H1 (cell line): ENCODE data around the gene ZNF284. TPM values are rescaled to one million over a fixed set of nuclear protein-coding genes. Genes with fewer than 3 reads are reported as not detected.

Source experiments
- CTCF ChIA-PET: fragments of 300-600 bp; sonication (Branson Sonifier 250); formaldehyde crosslinking; loops from one replicate; lab custom pipeline; 2021; ENCODE audit not compliant: partially characterized antibody; lab: Charles Lee
- POLR2A ChIA-PET: fragments of 300-600 bp; sonication (Branson Sonifier 250); formaldehyde crosslinking; loops from one replicate; lab custom pipeline; 2021; ENCODE audit warnings: inconsistent platforms; ENCODE audit not compliant: partially characterized antibody; lab: Charles Lee
- DNase-seq, 2 experiments: peaks; one replicate each; pipeline versions ENCODE4 v3.0.0 to v3.0.0-alpha.2; 2010 to 2022; ENCODE audit warnings: low spot score in 2 of 2, low read depth in 1 of 2, mixed read lengths in 1 of 2
- FAIRE-seq: peaks from 2 replicates; lab custom pipeline; 2011; peaks lifted over from hg19 to GRCh38; lab: Jason Lieb, UNC
- H2AFZ ChIP-seq: 2 replicates; pipeline ENCODE4 v1.8.1; 2012; ENCODE audit warnings: low read length, inconsistent platforms
- H2AK5ac ChIP-seq: 2 replicates; pipeline ENCODE4 v1.6.1; 2013; ENCODE audit warnings: low read depth, low read length
- H2BK120ac ChIP-seq: replicated peaks from 2 replicates; pipeline ENCODE3; 2013; ENCODE audit warnings: low read depth, low read length, inconsistent platforms
- H2BK12ac ChIP-seq: 2 replicates; pipeline ENCODE4 v1.6.1; 2013; ENCODE audit warnings: low read depth, low read length
- H2BK15ac ChIP-seq: 2 replicates; pipeline ENCODE4 v1.6.1; 2013; ENCODE audit warnings: low read length
- H2BK20ac ChIP-seq: 2 replicates; pipeline ENCODE4 v1.6.1; 2013; ENCODE audit warnings: low read length
- H2BK5ac ChIP-seq: 2 replicates; pipeline ENCODE4 v1.6.1; 2013; ENCODE audit warnings: low read depth, low read length
- H3K14ac ChIP-seq: 2 replicates; pipeline ENCODE4 v1.6.1; 2013; ENCODE audit warnings: inconsistent platforms; ENCODE audit not compliant: insufficient read length
- H3K18ac ChIP-seq: 2 replicates; pipeline ENCODE4 v1.6.1; 2013; ENCODE audit warnings: low read length; ENCODE audit errors: extremely low read depth
- H3K23ac ChIP-seq: 2 replicates; pipeline ENCODE4 v1.6.1; 2013; ENCODE audit warnings: inconsistent platforms; ENCODE audit not compliant: insufficient read length
- H3K23me2 ChIP-seq: 2 replicates; pipeline ENCODE4 v1.6.1; 2013; ENCODE audit warnings: low read depth, low read length
- H3K27ac ChIP-seq: 2 replicates; pipeline ENCODE4 v1.6.1; 2011; ENCODE audit warnings: low read depth, low read length, inconsistent platforms
- H3K27me3 ChIP-seq, 4 experiments: replicated peaks in 1 of 4; 1 replicate in 1 of 4; 2 replicates in 3 of 4; pipeline versions ENCODE4 v1.6.1 to v1.8.1; 2011 to 2013; ENCODE audit warnings: low read length in 3 of 4, mild to moderate bottlenecking in 3 of 4, inconsistent platforms in 2 of 4, mixed read lengths in 2 of 4, moderate library complexity in 1 of 4; ENCODE audit not compliant: control insufficient read depth in 3 of 4, insufficient read depth in 3 of 4; ENCODE audit errors: extremely low read depth in 1 of 4
- H3K36me3 ChIP-seq, 4 experiments: 2 replicates each; pipeline versions ENCODE4 v1.6.1 to v1.8.1; 2011 to 2013; ENCODE audit warnings: mild to moderate bottlenecking in 4 of 4, low read length in 3 of 4, moderate library complexity in 2 of 4, control low read depth in 1 of 4, inconsistent platforms in 1 of 4; ENCODE audit not compliant: insufficient read depth in 4 of 4, control insufficient read depth in 2 of 4
- H3K4ac ChIP-seq: replicated peaks from 2 replicates; pipeline ENCODE3; 2013; ENCODE audit warnings: low read length, low read depth, mixed read lengths, inconsistent platforms; ENCODE audit not compliant: insufficient read length
- H3K4me1 ChIP-seq, 4 experiments: replicated peaks in 1 of 4; 1 replicate in 1 of 4; 2 replicates in 3 of 4; pipeline versions ENCODE4 v1.6.1 to v1.8.1; 2011 to 2013; ENCODE audit warnings: low read length in 3 of 4, inconsistent platforms in 2 of 4, mixed read lengths in 1 of 4; ENCODE audit not compliant: insufficient read depth in 4 of 4, control insufficient read depth in 3 of 4
- H3K4me2 ChIP-seq, 2 experiments: 2 replicates each; pipeline versions ENCODE4 v1.6.1 to v1.8.1; 2011 to 2013; ENCODE audit warnings: low read depth in 2 of 2, low read length in 2 of 2, control low read depth in 1 of 2, inconsistent platforms in 1 of 2, mild to moderate bottlenecking in 1 of 2; ENCODE audit not compliant: insufficient read depth in 1 of 2
- H3K4me3 ChIP-seq, 4 experiments: fragments of 200-600, 300-600 bp in 1 of 4; sonication (generic), shearing (Covaris generic), sonication (Bioruptor Twin) in 1 of 4; 2 replicates each; pipeline versions ENCODE4 v1.5.1 to v1.8.1; 2011 to 2016; ENCODE audit warnings: low read length in 4 of 4, low read depth in 3 of 4, control low read depth in 2 of 4, inconsistent platforms in 2 of 4, mild to moderate bottlenecking in 2 of 4, mixed read lengths in 1 of 4, moderate library complexity in 1 of 4; ENCODE audit not compliant: insufficient read depth in 2 of 4; ENCODE audit errors: extremely low read depth in 1 of 4
- H3K56ac ChIP-seq: replicated peaks from 2 replicates; pipeline ENCODE3; 2013; ENCODE audit warnings: low read depth, mild to moderate bottlenecking, mixed read lengths, low read length, inconsistent platforms; ENCODE audit not compliant: insufficient read length
- H3K79me1 ChIP-seq: 2 replicates; pipeline ENCODE4 v1.6.1; 2013; ENCODE audit warnings: low read depth, low read length, control low read depth
- H3K79me2 ChIP-seq, 2 experiments: 2 replicates each; pipeline versions ENCODE4 v1.6.1 to v1.8.1; 2012 to 2013; ENCODE audit warnings: low read length in 2 of 2, mild to moderate bottlenecking in 2 of 2, inconsistent platforms in 1 of 2; ENCODE audit not compliant: insufficient read depth in 2 of 2, control insufficient read depth in 1 of 2
- H3K9ac ChIP-seq, 4 experiments: replicated peaks in 1 of 4; 1 replicate in 1 of 4; 2 replicates in 3 of 4; pipeline versions ENCODE4 v1.6.1 to v1.8.1; 2011 to 2013; ENCODE audit warnings: low read depth in 3 of 4, low read length in 3 of 4, control low read depth in 2 of 4, mild to moderate bottlenecking in 2 of 4, moderate library complexity in 2 of 4, inconsistent platforms in 1 of 4; ENCODE audit errors: extremely low read depth in 1 of 4
- H3K9me3 ChIP-seq, 2 experiments: 2 replicates each; pipeline versions ENCODE4 v1.6.1 to v1.8.1; 2012 to 2013; ENCODE audit warnings: mild to moderate bottlenecking in 2 of 2, moderate library complexity in 2 of 2, control low read depth in 1 of 2, inconsistent platforms in 1 of 2, low read depth in 1 of 2, low read length in 1 of 2, mixed read lengths in 1 of 2; ENCODE audit not compliant: insufficient read depth in 2 of 2
- H4K20me1 ChIP-seq, 2 experiments: replicated peaks in 1 of 2; 2 replicates each; pipeline versions ENCODE3 to v1.8.1; 2011 to 2013; ENCODE audit warnings: inconsistent platforms in 2 of 2, low read length in 2 of 2, mild to moderate bottlenecking in 1 of 2; ENCODE audit not compliant: insufficient read depth in 2 of 2, control insufficient read depth in 1 of 2
- H4K5ac ChIP-seq: 2 replicates; pipeline ENCODE4 v1.6.1; 2013; ENCODE audit warnings: low read length, low read depth, mixed read lengths, inconsistent platforms; ENCODE audit not compliant: insufficient read length
- H4K8ac ChIP-seq: 2 replicates; pipeline ENCODE4 v1.8.0; 2013; ENCODE audit warnings: mild to moderate bottlenecking, moderate library complexity, low read length, inconsistent platforms; ENCODE audit not compliant: insufficient read depth; ENCODE audit errors: extremely low read depth
- H4K91ac ChIP-seq: replicated peaks from 2 replicates; pipeline ENCODE3; 2013; ENCODE audit warnings: low read length, mixed read lengths, inconsistent platforms; ENCODE audit not compliant: insufficient read length
- KDM1A ChIP-seq: fragments of 200-600, 300-600 bp; sonication (generic); IDR thresholded peaks from 2 replicates; pipeline ENCODE4 v1.7.1; 2016; ENCODE audit warnings: mild to moderate bottlenecking, low read length, borderline replicate concordance
- ZNF274 ChIP-seq: IDR thresholded peaks from 2 replicates; pipeline ENCODE4 v1.7.0; 2012; ENCODE audit warnings: low read length, borderline replicate concordance; ENCODE audit errors: extremely low read depth
- WGBS, 2 experiments: shearing (Covaris generic) in 1 of 2; methylation state at CpG; one replicate each; pipeline versions ENCODE4 v1.1.6 to v1.1.7; 2013 to 2015; ENCODE audit warnings: low lambda C conversion rate in 2 of 2, mixed read lengths in 2 of 2, inconsistent platforms in 1 of 2, low coverage in 1 of 2, missing lambda C conversion rate in 1 of 2; ENCODE audit not compliant: insufficient replicate concordance in 2 of 2, insufficient coverage in 1 of 2, insufficient read length in 1 of 2; ENCODE audit errors: extremely low coverage in 1 of 2, missing lambda C conversion rate in 1 of 2; 5-methylcytosine and 5-hydroxymethylcytosine counted together
- polyA plus RNA-seq, 7 experiments: library from polyadenylated mRNA; depleted of rRNA in 3 of 7; stranded (reverse) in 5 of 7; unstranded in 2 of 7; fragments of >200 nt in 5 of 7; fragments of 200-250 nt in 2 of 7; gene quantifications; 1 replicate in 5 of 7; 2 replicates in 1 of 7; 4 replicates in 1 of 7; pipeline versions ENCODE4 v1.2.1 to v1.2.3, GENCODE V29; 2011 to 2013; ENCODE audit warnings: missing spikeins in 2 of 7, mixed read lengths in 2 of 7
- total RNA-seq: library from RNA; stranded (reverse); fragmentation: NEBNext Ultra II Directional; extraction: Animal tissue kit (Norgen Biotek cat#: 25700); gene quantifications from 2 replicates; pipeline ENCODE4 v1.2.1, GENCODE V29; 2021

ZNF284 gene
- total and polyA plus RNA-seq, 2 of the 8 experiments (the other 6 are each of a cell fraction or from before 2014, with no cell fraction given): 1.1 to 3.4 TPM

DNA sequence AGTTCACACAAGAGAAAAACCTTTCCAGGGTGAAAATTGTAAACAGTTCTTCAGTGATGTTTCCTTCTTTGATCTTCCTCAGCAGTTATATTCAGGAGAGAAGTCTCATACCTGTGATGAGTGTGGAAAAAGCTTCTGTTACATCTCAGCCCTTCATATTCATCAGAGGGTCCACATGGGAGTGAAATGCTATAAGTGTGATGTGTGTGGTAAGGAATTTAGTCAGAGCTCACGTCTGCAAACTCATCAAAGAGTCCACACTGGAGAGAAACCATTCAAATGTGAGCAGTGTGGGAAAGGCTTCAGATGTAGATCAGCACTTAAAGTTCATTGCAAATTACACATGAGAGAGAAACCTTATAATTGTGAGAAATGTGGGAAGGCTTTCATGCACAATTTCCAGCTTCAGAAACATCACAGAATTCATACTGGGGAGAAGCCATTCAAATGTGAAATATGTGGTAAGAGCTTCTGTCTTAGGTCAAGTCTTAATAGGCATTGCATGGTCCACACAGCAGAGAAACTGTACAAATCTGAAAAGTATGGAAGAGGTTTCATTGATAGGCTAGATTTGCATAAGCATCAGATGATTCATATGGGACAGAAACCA is 39.9 kb upstream of the ZNF284 start:
- H2BK5ac ChIP-seq: no peak overlapping the region
- no peak overlapping the region for H3K23ac ChIP-seq
- H3K9me3 ChIP-seq: peaks cover 35 to 57% of the 10 kb centered on the region in 2 experiments
- H3K4me3 ChIP-seq: no peak overlapping the region
- no peak overlapping the region for H2BK120ac ChIP-seq
- H3K18ac ChIP-seq: no peak overlapping the region
- no peaks in the 10 kb centered on the region for H3K79me1 ChIP-seq
- H2AK5ac ChIP-seq: no peak overlapping the region
- ChIA-PET POLR2A (no interaction called here), CTCF (interaction anchor here (0.7 kb wide), 1 partner anchor 256 kb away, joined by 3 read pairs; no protein-coding TSS in a partner anchor)
- H2BK15ac ChIP-seq: no peak overlapping the region
- no peak for DNase-seq
- H3K27me3 ChIP-seq: no peaks in the 10 kb centered on the region
- 74% methylated on average over 1 of the region's 1 CpG; no CpG with 5 or more reads in 1 of the 2 experiments for WGBS, 2 experiments
- no peak overlapping the region for H3K14ac ChIP-seq
- no peak overlapping the region for H4K91ac ChIP-seq
- H3K56ac ChIP-seq: no peak overlapping the region
- no peaks in the 10 kb centered on the region for H3K23me2 ChIP-seq
- no peaks in the 10 kb centered on the region for H4K20me1 ChIP-seq
- H3K27ac ChIP-seq: no peak overlapping the region
- TF ChIP-seq ZNF274 (no peak), KDM1A (peak; percentile 39; the same call in 1 of the 2 replicates)
- no peak overlapping the region for H2BK20ac ChIP-seq
- no peak overlapping the region for H2AFZ ChIP-seq
- no peak overlapping the region for H3K4ac ChIP-seq
- no peak overlapping the region for H4K5ac ChIP-seq
- no peaks in the 10 kb centered on the region; a peak in 1 of 4 replicates for H3K79me2 ChIP-seq
- no peaks in the 10 kb centered on the region for H3K4me1 ChIP-seq
- H2BK12ac ChIP-seq: no peak overlapping the region
- H3K36me3 ChIP-seq: peaks cover 6 to 52% (median 36%) of the 10 kb centered on the region in 4 experiments; a peak in 6 of 8 replicates
- FAIRE-seq: no peak
- H3K4me2 ChIP-seq: no peak overlapping the region
- H3K9ac ChIP-seq: no peak overlapping the region
- H4K8ac ChIP-seq: no peak overlapping the region
